GM18951 (cell line): ENCODE data around the gene C9orf43.
"Not testable (repeated sequence)": the region's sequence is repeated elsewhere in the genome, so short reads cannot be mapped to it uniquely, and the experiment has no call there.

ENCODE experiments used
- POLR2A ChIP-seq: IDR thresholded peaks from 4 replicates; pipeline ENCODE4 v1.6.1; 2011; ENCODE audit warnings: mild to moderate bottlenecking; ENCODE audit not compliant: insufficient read length, insufficient read depth; ENCODE audit errors: extremely low read depth
- in situ Hi-C: fragments of 300-500 bp; cut with MboI; formaldehyde crosslinking; loops from one replicate; pipeline ENCODE4 v1.12.0; 2022; ENCODE audit warnings: low sequenced_read_pairs, mixed read lengths, inconsistent platforms; ENCODE audit not compliant: unreplicated experiment

Gene C9orf43

DNA sequence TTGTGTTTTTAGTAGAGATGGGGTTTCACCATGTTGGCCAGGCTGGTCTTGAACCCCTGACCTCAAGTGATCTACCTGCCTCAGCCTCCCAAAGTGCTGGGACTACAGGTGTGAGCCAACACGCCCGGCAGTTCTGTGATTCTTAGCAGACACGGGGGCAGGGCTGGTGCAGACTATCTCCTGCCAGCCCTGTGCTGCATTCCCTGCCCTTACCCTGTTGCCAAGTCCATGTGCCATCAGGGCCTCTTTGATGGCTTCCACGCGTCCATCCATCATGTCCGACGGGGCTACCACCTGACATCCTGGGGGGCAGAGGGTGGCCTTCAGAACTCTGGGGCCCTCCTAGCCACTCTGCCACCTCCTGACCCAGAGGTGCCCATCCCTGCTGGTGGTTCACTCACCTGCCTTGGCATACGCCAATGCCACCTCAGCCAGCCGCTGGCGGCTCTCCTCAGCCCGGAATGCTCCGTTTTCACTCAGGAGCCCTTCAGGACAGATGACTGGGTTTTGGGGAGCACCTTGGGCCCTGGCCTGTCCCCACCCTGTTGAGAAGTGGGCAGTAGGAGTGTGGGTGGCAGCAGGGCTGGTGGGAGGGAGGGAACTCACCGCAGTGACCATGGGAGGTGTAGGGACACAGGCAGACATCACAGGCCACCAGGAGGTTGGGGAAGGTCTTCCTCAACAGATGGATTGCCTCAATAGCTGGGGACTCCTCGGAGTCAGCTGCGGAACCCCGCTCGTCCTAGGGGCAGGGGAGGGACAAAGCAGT lies 20.2 kb upstream of the C9orf43 start:
- in situ Hi-C loops: no loop called here
- no peak for TF ChIP-seq POLR2A

DNA sequence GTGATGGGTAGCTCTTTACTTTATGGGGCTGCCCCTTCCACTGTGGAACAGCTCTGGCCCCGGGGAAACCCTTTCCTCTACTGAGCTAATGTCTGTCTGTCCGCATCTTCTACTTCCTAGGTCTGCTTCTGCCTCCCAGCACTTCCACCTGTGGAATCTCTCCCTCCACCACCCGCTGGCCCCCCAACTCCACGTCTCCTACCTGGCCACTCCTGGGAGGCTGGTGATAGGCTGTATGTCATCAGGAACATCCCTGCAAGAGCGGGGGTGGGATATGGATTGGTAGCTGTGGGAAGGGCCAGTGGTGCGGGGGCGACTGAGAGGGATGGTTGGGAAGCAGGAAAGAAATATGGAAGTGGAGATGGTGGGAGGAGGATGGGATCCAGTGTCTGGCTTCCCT lies 18.6 kb upstream of the C9orf43 start:
- in situ Hi-C loops: no loop called here
- no peak for TF ChIP-seq POLR2A

DNA sequence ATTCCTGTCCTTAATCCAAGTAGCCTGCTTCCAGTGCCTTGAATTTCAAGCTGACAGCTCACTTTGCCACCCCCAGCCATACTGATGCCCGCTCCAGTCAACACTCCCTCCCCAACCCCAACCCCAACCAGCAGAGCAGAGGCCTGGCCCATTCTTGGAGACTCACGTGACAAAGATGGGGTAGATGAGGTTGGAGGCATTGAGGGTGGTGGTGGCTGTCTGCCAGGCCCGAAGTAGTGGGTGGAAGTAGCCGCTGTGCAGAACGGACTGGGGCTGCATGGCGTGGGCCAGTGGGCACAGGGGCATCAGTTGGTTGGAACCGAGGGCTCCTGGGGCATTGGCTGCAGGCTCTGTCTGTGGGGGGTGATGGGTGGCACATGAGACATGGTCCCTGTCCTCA lies 17.3 kb upstream of the C9orf43 start:
- no peak for TF ChIP-seq POLR2A
- in situ Hi-C loops: no loop called here

DNA sequence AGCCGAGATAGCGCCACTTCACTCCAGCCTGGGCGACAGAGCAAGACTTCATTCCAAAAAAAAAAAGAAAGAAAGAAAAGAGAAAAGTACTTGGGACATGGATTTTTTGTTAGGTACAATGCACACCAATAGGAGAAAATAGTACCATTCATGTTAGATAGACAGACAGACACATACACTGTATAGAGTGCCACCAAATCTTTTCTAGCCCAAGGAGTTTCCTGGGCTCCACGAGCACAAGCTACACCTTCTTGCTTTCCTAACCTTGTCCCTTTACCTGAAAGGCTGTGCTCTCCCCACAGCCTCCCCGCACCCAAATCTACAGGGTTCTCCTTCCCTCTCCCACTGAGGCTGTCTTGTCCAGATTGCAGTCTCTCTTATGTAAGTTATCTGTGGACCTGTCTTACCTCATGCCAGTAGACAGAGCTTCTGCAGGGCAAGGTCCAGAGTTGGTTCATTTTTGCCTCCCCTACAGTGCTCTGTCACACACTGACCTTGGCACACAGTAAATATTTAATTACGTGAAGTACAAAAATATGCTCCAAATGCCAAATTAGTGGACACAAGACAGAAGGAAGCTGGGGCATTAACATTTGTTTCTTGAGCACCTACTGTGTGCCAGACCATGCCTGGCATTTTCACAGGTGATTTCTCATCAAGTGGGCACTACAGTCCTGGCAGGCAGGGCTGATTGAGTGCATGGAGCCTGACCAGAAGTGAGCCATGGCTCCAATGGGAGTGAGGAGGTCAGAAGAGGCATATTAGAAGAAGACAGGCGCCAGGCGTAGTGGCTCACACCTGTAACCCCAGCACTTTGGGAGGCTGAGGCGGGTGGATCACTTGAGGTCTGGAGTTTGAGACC lies 15.3 kb upstream of the C9orf43 start:
- in situ Hi-C loops: no loop called here
- no peak for TF ChIP-seq POLR2A

DNA sequence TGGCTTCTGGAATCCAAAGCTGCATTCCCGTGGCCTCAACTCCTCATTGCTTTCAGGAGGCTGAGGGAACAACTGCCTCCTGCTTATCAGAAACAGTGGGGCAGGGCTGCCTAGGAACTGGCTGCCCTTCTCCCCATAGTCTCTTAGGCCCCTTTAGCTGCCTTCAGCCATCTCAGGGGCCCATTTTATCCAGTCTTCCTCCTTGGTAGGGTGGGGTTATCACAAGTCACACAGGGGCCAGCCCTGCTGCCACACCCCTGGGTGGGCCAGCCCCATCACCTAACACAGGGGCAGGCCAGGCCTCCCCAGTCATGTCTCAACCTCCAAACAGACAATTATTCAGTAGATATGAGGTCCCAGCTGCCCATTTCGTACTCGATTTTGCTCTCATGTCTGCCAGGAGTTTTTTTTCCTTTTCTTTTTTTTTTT lies 13.3 kb upstream of the C9orf43 start:
- in situ Hi-C loops: no loop called here
- TF ChIP-seq POLR2A: no peak

DNA sequence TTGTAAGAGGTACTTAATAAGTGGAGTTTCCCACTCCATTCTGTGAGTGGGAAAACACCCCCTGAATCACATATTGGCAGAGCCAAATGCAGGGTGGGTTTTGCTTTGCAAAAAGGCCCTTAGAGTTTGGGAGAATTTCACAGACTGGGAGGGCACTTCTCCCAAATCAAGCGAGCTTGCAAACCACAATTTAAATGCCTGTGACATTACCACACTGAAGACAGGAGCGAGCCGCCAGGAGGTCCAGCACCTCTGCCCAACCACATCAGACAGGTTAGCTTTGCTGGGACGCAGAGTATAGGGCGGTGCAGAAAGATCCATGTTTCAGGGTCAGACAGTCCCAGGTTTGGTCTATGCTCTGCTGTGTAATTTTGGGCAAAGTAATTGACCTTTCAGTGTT lies 11.8 kb upstream of the C9orf43 start:
- no peak for TF ChIP-seq POLR2A
- in situ Hi-C loops: no loop called here

DNA sequence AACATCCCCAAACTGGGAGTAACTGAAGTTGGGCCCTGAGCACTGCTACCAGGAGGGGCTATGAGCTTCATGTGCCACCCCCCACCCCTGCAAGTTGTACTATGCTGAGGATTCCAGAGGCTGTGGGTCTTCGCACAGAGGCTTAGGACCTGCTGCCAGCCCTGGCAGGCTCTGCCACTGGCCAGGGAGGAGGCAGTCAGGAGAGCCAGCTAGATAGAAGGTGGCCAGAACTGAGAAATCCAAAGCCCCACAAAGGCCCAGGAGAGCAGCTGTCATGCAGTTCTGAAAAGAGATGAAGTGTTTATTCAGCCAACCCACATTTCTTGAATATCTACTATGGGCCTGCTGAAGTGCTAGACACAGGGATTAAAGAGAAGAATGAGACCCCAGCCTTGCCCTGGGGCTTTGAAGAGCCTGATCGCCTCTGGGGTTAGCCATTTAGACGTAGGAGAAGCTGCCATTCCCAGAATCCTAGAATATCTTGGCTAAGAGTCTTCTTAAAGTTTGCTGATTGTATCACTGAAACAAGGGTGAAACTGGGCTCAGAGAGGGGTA lies 10.8 kb upstream of the C9orf43 start:
- TF ChIP-seq POLR2A: no peak
- in situ Hi-C loops: no loop called here

DNA sequence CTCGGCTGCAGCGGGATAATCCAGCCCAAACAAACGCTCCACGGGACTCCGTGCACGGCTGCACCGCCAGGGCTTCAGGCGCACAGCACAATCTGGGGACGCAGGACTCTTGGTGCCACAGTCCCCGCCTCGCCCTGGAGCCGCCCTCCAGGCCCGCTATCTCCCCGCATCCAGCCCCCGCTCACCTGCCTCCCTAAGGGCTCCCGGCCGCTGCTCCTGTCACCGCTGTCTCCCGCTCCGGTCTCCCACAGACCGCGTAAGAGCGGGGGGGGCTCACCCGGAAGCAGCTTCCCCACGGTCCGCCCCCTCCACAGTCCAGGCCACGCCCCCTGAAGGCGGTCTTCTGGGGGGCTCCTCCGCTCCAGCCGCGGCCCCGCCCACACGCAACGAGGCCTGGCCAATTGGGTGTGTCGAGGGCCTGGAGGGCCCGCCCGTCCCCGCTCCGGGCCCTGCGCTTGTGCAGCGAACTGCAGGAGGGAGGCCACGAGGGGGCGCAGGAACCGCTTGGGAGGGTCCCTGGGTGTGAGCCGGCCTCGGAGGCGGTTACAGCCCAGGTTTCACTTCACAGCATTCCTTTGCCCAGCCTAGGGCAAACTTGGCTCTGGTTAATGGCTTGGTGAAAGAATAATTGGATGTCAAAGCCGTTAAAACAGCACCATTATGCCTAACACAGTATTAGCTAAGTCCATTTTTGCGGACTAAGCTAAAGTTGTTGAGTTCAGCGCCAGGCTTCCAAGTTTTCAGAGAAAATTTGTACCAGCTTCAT lies 9.3 kb upstream of the C9orf43 start, which contains the start of gene ALAD:
Gene ALAD (minus strand): TSS at position 258 of the 766 bp plus-strand sequence. CDS start 7,725 bp downstream, outside the sequence.
- peak; percentile 82 for TF ChIP-seq POLR2A
- in situ Hi-C loops: no loop called here

DNA sequence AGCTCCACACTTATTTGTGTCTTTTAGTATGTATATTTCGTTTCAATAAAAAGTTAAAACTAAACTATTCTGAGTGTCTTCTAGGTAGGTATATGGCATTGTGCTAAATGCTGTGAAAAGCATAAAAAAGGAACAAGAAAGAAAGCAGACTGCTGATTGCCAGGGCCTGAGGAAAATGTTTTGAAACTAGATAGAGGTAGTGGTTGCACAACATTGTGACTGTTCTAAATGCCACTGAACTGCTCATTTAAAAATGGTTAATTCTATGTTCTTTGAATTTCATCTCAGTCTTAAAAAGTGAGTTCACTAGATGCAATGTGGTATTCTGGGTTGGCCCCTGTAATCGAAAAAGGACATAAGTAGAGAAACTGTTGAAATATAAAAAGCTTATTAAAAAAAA lies 6.9 kb upstream of the C9orf43 start:
- TF ChIP-seq POLR2A: no peak
- in situ Hi-C loops: no loop called here

DNA sequence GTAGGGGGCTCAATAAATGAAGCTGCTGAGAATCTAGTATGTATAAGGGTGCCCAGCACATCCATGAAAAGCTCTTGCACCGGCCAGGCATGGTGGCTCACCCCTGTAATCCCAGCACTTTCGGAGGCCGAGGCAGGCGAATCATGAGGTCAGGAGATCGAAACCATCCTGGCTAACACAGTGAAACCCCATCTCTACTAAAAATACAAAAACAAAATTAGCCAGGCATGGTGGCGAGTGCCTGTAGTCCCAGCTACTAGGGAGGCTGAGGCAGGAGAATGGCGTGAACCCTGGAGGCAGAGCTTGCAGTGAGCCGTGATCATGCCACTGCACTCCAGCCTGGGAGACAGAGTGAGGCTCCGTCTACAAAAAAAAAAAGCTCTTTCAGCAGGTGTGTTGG lies 4.2 kb upstream of the C9orf43 start:
- in situ Hi-C loops: not testable (repeated sequence)

DNA sequence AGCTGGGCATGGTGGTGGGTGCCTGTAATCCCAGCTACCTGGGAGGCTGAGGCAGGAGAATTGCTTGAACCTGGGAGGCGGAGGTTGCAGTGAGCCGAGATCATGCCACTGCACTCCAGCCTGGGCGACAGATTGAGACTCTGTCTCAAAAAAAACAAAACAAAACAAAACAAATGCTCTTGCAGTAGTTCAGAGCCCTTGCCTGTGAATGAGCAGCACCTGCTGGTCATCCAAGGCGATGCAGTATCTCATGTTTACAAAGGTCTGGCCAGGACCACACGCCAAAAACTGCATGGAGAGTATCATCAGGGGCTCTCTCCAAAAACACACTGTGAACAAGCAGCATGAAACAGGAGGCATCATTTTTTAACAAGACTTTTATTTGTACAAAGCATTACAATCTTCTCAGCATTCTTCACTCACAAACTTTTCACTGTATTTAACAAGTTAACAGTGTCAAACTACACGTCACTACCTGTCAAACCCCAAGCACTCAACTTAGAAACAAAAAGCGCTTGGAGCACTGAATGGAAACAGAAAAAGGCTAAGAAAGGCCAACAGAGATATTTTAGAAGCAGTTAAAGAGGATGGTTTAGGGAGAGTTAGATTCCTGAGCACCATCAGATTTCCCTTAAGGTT lies 3.6 kb upstream of the C9orf43 start:
- in situ Hi-C loops: not testable (repeated sequence)

DNA sequence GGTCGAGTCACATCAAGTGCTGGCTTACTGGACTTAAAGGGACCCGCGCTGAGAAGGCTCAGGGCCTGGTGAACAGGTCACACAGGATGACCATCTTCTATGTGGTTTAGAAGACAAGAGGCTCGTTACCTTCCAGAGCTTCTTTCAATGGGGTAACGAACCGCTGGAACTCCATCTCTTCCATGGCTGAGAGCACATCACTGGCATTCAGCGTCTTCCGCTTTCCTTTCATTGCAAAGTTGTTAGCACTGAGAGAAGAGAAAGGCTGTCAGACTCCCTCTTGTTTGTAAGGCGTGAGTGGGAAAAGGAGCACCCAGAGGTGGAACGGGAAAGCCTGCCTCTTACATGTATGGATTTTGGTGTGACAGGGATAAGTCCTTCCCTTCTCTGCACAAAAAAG lies 1.1 kb upstream of the C9orf43 start:
- TF ChIP-seq POLR2A: no peak
- in situ Hi-C loops: no loop called here

DNA sequence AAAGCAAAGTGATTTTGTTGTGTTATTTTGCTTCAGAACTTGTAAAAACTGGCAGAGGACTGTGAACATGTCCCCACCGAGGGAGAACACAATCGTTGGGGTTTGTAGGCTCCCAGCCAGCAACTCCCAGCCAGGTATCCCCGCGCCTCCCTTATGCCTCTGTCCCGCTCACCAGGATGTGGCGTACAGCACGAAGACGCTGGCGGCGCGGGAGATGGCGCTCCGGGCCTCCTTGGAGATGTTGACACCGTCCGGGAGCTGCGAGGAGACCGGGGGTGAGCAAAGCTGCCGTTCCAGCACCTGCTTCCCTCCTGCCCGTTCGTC lies 702 bp upstream of the C9orf43 start:
- no peak for TF ChIP-seq POLR2A
- in situ Hi-C loops: no loop called here

DNA sequence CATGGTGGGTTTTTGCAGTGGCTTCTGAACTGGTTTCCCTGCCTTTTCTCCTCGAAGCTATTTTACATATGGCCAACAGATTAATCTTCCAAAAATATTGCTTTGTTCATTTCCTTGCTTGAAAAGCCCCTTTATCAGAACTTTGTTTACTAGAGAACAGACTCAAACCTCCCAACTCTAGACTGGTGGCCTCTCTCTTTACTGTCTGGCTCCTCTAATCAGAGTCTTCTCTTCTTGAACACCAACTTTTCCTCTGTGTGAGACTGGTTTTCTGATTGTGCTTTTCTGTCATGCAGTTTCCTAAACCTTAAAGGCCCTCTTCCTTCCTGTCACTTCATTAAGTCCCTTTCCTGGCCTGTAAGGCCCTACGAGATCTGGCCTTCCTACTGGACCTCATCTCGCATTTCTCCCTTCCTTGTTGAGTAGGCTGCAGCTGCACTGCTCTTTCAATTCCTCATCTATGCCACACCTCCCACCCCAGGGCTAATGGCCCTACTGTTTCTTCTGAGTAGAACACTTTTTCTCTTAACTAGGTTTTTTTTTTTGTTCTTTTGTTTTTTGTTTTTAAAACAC lies 5.7 kb downstream of the C9orf43 start:
- in situ Hi-C loops: no loop called here
- TF ChIP-seq POLR2A: no peak
